Trophoblast cell (in vitro differentiated cells and primary cell): ENCODE measurements around the gene EML4.
"Not testable (repeated sequence)": the region's sequence is repeated elsewhere in the genome, so short reads cannot be mapped to it uniquely, and the experiment has no call there.

ENCODE experiments used
- DNase-seq, 2 donors: peaks; one replicate each; pipeline ENCODE4 v3.0.0-alpha.2; 2016
- H2AFZ ChIP-seq: 2 replicates; pipeline ENCODE4 v1.6.1; 2013; ENCODE audit warnings: low read length, moderate library complexity, mild to moderate bottlenecking; ENCODE audit not compliant: insufficient read depth, poor library complexity
- H2AK5ac ChIP-seq: 2 replicates; pipeline ENCODE4 v1.6.1; 2013; ENCODE audit warnings: mild to moderate bottlenecking, low read length
- H2BK120ac ChIP-seq: 2 replicates; pipeline ENCODE4 v1.6.1; 2013; ENCODE audit warnings: low read length, mild to moderate bottlenecking, moderate library complexity; ENCODE audit not compliant: insufficient read depth, poor library complexity
- H2BK12ac ChIP-seq: 2 replicates; pipeline ENCODE4 v1.6.1; 2013; ENCODE audit warnings: mild to moderate bottlenecking, low read length, moderate library complexity
- H2BK5ac ChIP-seq: 2 replicates; pipeline ENCODE4 v1.6.1; 2013; ENCODE audit warnings: low read length, low read depth, moderate library complexity, mild to moderate bottlenecking; ENCODE audit not compliant: poor library complexity
- H3K14ac ChIP-seq: 2 replicates; pipeline ENCODE4 v1.6.1; 2013; ENCODE audit warnings: mild to moderate bottlenecking, low read length
- H3K18ac ChIP-seq: 2 replicates; pipeline ENCODE4 v1.6.1; 2013; ENCODE audit warnings: mild to moderate bottlenecking, low read length
- H3K23ac ChIP-seq: 2 replicates; pipeline ENCODE4 v1.6.1; 2013; ENCODE audit warnings: low read length
- H3K27ac ChIP-seq: 2 replicates; pipeline ENCODE4 v1.5.1; 2013; ENCODE audit warnings: low read depth, mild to moderate bottlenecking, inconsistent platforms, low read length, moderate library complexity
- H3K27me3 ChIP-seq: 2 replicates; pipeline ENCODE4 v1.6.1; 2013; ENCODE audit warnings: inconsistent platforms, mild to moderate bottlenecking, low read length, moderate library complexity; ENCODE audit not compliant: insufficient read depth
- H3K36me3 ChIP-seq, 2 experiments: 1 replicate in 1 of 2; 2 replicates in 1 of 2; pipeline ENCODE4 v1.6.1; 2013; ENCODE audit warnings: low read length in 2 of 2, mild to moderate bottlenecking in 2 of 2, moderate library complexity in 1 of 2; ENCODE audit not compliant: insufficient read depth in 2 of 2, control insufficient read depth in 1 of 2
- H3K4ac ChIP-seq: 2 replicates; pipeline ENCODE4 v1.6.1; 2013; ENCODE audit warnings: low read depth, mild to moderate bottlenecking, low read length, moderate library complexity
- H3K4me1 ChIP-seq, 2 experiments: 1 replicate in 1 of 2; 2 replicates in 1 of 2; pipeline ENCODE4 v1.6.1; 2013; ENCODE audit warnings: low read length in 2 of 2, mild to moderate bottlenecking in 2 of 2, moderate library complexity in 1 of 2; ENCODE audit not compliant: insufficient read depth in 2 of 2, control insufficient read depth in 1 of 2
- H3K4me2 ChIP-seq: 2 replicates; pipeline ENCODE4 v1.6.1; 2013; ENCODE audit warnings: inconsistent platforms, mild to moderate bottlenecking, low read length, moderate library complexity
- H3K4me3 ChIP-seq: 2 replicates; pipeline ENCODE4 v1.5.1; 2013; ENCODE audit warnings: mild to moderate bottlenecking, low read depth, low read length, inconsistent platforms
- H3K79me1 ChIP-seq: one replicate; pipeline ENCODE4 v1.6.1; 2013; ENCODE audit warnings: low read length
- H3K79me2 ChIP-seq: 2 replicates; pipeline ENCODE4 v1.6.1; 2013; ENCODE audit warnings: low read length, mild to moderate bottlenecking; ENCODE audit not compliant: control insufficient read depth, insufficient read depth, poor library complexity
- H3K9ac ChIP-seq: 2 replicates; pipeline ENCODE4 v1.6.1; 2013; ENCODE audit warnings: mild to moderate bottlenecking, low read length
- H3K9me3 ChIP-seq: 2 replicates; pipeline ENCODE4 v1.6.1; 2013; ENCODE audit warnings: low read depth, mild to moderate bottlenecking, control low read depth, inconsistent platforms, low read length; ENCODE audit not compliant: insufficient read depth
- H4K12ac ChIP-seq: 2 replicates; pipeline ENCODE4 v1.6.1; 2013; ENCODE audit warnings: low read depth, mild to moderate bottlenecking, low read length, moderate library complexity
- H4K8ac ChIP-seq: 2 replicates; pipeline ENCODE4 v1.6.1; 2013; ENCODE audit warnings: low read depth, mild to moderate bottlenecking, low read length, moderate library complexity
- H4K91ac ChIP-seq: one replicate; pipeline ENCODE4 v1.6.1; 2013; ENCODE audit warnings: low read depth, mild to moderate bottlenecking, low read length, moderate library complexity
- WGBS: extraction: QIAGEN DNeasy Blood & Tissue Kit; methylation state at CpG from one replicate; pipeline ENCODE4 v1.1.7; 2013; ENCODE audit warnings: missing lambda C conversion rate; ENCODE audit not compliant: insufficient read length, insufficient coverage; ENCODE audit errors: extremely low coverage; 5-methylcytosine and 5-hydroxymethylcytosine counted together

The EML4 gene

DNA sequence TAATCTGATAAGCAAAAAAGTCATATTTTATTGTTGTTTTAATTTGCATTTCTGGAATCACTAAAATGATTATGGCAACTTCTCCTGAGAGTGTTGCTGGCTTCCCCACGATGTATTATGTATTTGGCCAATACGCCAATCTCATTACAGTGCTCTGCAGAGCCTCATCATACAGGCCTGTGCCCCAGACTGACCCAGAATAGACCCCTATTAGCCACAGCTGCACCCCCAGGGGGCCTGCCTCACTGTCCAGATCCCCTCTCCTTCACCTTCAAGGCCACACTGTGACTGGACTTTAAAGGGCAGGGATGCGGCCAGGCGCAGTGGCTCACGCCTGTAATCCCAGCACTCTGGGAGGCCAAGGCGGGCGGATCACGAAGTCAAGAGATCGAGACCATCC is 209.3 kb downstream of the EML4 start:
- Histone ChIP-seq H4K12ac (no peak overlapping the region), H2AK5ac (no peak overlapping the region), H3K4ac (no peak overlapping the region), H2BK5ac (no peak overlapping the region), H2BK120ac (no peak overlapping the region), H3K14ac (no peak overlapping the region), H4K8ac (no peak overlapping the region), H3K4me2 (no peak overlapping the region), H3K9me3 (peaks cover 1% of the 10 kb centered on the region), H3K4me3 (no peak overlapping the region), H3K79me1 (no peaks in the 10 kb centered on the region), H3K9ac (no peak overlapping the region), H3K23ac (no peak overlapping the region), H2AFZ (no peak overlapping the region), H2BK12ac (no peak overlapping the region), H3K36me3 (no peaks in the 10 kb centered on the region), H3K79me2 (no peaks in the 10 kb centered on the region), H3K18ac (no peak overlapping the region), H3K27me3 (no peaks in the 10 kb centered on the region), H4K91ac (no peak overlapping the region), H3K4me1 (no peaks in the 10 kb centered on the region), H3K27ac (no peak overlapping the region)
- no CpG with 5 or more reads among the region's 9 CpGs for WGBS
- DNase-seq, result no peak

DNA sequence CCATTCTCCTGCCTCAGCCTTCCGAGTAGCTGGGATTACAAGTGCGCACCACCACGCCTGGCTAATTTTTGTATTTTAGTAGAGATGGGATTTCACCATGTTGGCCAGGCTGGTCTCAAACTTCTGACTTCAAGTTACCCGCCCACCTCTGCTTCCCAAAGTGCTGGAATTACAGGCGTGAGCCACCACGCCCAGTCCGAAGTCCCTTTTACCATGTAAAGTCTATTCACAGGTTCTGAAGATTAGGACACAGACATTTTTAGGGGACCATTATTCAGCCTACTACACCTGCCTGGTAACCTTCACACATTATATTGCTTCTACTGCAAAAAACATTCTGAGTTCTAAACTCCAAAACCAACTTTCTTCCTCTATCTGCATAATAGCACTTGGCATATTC is 210.9 kb downstream of the EML4 start:
- H3K18ac ChIP-seq, H2BK12ac ChIP-seq, H2AFZ ChIP-seq, H3K4ac ChIP-seq, H4K91ac ChIP-seq, H3K27ac ChIP-seq, H4K8ac ChIP-seq, H2BK120ac ChIP-seq, H4K12ac ChIP-seq, H3K36me3 ChIP-seq, H2BK5ac ChIP-seq, H3K79me1 ChIP-seq, H3K9ac ChIP-seq, H3K79me2 ChIP-seq, H3K14ac ChIP-seq, DNase-seq, H3K4me3 ChIP-seq, H3K27me3 ChIP-seq, H3K9me3 ChIP-seq, H2AK5ac ChIP-seq, H3K4me2 ChIP-seq, H3K4me1 ChIP-seq, H3K23ac ChIP-seq: not testable (repeated sequence)
- WGBS, result no CpG with 5 or more reads among the region's 7 CpGs

DNA sequence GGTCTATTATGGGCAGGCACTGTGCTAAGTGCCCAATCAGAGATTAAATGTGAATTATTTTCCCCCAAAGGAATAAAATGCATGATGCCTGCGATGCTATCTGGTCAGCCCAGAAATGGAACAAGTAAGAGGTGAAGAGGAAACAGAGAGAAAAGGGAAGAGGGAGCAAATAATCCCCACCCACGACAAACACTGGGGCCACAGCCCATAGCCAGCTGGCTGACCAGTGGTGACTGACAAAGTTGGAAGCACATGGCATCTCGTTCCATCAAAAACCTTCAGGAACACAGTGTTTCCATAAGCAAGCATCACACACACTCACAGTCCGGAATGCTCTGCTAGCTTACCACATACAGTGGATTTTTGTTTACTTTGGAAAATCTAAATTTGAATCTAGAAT is 213.0 kb downstream of the EML4 start:
- no peaks in the 10 kb centered on the region for H3K9me3 ChIP-seq
- no peak overlapping the region for H3K23ac ChIP-seq
- WGBS, result no CpG with 5 or more reads among the region's 4 CpGs
- H3K4ac ChIP-seq, result no peak overlapping the region
- no peaks in the 10 kb centered on the region for H3K79me2 ChIP-seq
- no peaks in the 10 kb centered on the region for H3K27me3 ChIP-seq
- no peak overlapping the region for H4K91ac ChIP-seq
- no peak overlapping the region for H2BK120ac ChIP-seq
- DNase-seq, result no peak
- no peak overlapping the region for H2BK12ac ChIP-seq
- H3K27ac ChIP-seq, result no peak overlapping the region
- H4K8ac ChIP-seq, result no peak overlapping the region
- no peak overlapping the region for H4K12ac ChIP-seq
- H3K4me1 ChIP-seq, result no peaks in the 10 kb centered on the region
- no peaks in the 10 kb centered on the region for H3K79me1 ChIP-seq
- H2AFZ ChIP-seq, result no peak overlapping the region
- H3K4me2 ChIP-seq, result no peak overlapping the region
- no peak overlapping the region for H2BK5ac ChIP-seq
- no peak overlapping the region for H3K18ac ChIP-seq
- no peak overlapping the region for H3K9ac ChIP-seq
- H3K4me3 ChIP-seq, result no peak overlapping the region
- H2AK5ac ChIP-seq, result no peak overlapping the region
- H3K14ac ChIP-seq, result no peak overlapping the region
- H3K36me3 ChIP-seq, result no peaks in the 10 kb centered on the region
